GM13976 (cell line): Measurements from ENCODE around the gene PDLIM4.

Experiments used
- DNase-seq: peaks from one replicate; pipeline ENCODE4 v3.0.0; 2012; ENCODE audit warnings: low spot score
- in situ Hi-C: fragments of 300-500 bp; cut with MboI; formaldehyde crosslinking; loops from one replicate; pipeline ENCODE4 v1.12.0; 2022; ENCODE audit warnings: low sequenced_read_pairs, mixed read lengths, inconsistent platforms; ENCODE audit not compliant: unreplicated experiment
- TF ChIP-seq, protein P1 (sequence below): IDR thresholded peaks from 2 replicates; pipeline ENCODE4 v1.5.1; 2012; ENCODE audit warnings: borderline replicate concordance, mild to moderate bottlenecking; ENCODE audit not compliant: insufficient read depth; ENCODE audit errors: extremely low read depth, missing control alignments, control extremely low read depth

The PDLIM4 gene

DNA sequence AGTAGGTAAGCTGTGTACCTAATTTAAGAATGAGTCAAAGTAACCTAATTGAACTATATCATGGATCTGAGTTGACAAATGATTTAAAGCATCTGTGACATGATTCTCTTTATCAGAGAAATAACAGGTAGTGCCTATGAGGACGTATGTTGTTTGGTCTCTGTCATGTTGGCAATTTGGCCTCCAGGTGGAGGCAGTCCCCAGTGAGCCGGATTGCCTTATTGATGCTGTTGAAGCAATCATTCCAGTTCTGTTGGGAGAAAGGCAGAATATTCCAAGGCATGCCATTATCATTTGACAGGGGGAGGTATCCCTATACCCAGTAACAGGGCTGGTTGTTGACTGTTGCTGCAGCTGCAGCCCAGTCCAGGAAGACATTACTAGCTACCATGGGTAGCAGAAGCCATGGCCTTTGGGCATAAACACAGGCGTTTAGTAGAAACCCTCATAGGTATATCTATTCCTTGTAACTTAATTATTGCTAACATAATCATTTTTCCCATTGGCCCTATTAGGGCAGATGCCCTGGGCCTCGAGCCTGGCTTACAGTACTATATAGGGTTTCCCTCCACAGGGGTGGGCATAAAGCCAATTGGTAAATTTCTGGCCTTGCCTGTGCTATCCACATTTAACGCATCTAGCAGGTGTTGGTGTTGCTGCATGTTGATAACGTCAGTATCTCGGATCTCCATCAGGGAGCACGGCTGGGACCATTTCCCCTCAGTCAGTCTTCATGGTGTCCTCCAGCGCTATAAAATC is 24.5 kb downstream of the PDLIM4 start:
- no peak for DNase-seq
- TF ChIP-seq, protein P1, sequence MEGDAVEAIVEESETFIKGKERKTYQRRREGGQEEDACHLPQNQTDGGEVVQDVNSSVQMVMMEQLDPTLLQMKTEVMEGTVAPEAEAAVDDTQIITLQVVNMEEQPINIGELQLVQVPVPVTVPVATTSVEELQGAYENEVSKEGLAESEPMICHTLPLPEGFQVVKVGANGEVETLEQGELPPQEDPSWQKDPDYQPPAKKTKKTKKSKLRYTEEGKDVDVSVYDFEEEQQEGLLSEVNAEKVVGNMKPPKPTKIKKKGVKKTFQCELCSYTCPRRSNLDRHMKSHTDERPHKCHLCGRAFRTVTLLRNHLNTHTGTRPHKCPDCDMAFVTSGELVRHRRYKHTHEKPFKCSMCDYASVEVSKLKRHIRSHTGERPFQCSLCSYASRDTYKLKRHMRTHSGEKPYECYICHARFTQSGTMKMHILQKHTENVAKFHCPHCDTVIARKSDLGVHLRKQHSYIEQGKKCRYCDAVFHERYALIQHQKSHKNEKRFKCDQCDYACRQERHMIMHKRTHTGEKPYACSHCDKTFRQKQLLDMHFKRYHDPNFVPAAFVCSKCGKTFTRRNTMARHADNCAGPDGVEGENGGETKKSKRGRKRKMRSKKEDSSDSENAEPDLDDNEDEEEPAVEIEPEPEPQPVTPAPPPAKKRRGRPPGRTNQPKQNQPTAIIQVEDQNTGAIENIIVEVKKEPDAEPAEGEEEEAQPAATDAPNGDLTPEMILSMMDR = no peak

DNA sequence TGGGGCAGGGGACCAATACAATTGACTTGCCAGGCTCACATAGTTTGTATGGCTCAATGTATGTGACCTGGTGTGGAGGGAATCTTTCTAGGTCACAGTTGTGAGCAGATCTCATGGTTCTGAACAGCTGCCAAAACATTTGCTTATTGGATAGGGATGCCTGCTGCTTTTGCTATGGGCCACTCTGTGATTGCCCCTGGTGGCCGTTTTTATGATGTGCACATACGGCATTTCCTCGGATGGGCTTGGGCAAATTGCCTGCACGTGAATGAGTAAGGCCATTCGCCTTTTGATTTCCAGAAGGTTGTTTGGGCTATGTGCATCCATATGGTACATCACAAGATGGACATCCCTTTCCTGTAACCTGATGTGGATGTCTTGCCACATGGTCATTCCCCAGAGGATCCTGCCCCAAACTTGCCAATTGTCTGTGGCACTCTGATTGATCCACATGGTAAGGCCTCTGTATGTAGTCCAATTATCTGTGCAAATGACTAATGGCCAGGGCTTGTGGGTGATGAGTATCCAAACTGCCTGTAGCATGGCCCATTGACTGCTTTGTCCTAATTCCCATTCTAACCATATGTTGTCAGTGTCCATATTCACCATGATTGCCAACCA is 26.0 kb downstream of the PDLIM4 start:
- TF ChIP-seq, protein P1 = no peak
- in situ Hi-C loops = no loop called here
- no peak for DNase-seq

More for the DNA sequence above, 24.5 kb downstream of the PDLIM4 start:
- in situ Hi-C loops = no loop called here

DNA sequence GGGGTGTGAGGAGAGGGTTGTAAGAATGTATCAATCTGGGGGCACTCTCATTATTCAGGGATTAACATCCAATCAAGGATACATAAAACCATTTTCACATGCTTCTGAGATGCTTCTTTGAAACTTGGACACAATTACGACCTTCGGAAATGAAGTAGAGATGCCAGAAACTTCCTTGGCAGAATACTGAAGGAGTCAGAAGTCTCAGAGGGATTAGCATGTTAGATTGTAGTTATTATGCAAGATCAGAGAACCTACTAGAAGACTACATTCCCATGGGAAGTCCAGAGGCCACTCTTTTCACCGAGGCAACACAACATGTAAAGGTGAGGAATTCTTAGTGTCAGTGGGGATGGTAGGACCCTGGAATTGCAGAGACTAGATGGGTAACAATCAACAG is 31.6 kb downstream of the PDLIM4 start:
- DNase-seq = no peak
- TF ChIP-seq, protein P1 = no peak

DNA sequence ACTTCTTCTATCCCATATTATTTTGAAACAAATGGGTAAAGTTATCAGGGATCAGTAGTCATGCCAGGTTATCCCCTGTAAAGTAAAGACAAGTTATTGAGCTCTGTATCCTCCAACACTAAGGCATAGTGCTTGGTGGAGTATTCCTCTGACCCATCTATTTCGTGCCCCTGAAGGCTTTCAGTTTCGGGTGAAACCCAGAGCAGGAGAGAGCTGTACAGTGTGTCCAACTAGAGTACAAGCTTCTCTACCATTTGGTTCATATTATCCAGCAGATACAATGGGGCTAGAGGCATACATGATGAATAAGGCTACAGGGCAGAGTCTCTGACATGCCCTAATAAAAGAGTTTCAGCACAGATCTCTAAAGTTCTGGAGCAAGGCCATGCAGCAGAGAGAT is 33.5 kb downstream of the PDLIM4 start:
- in situ Hi-C loops = no loop called here
- TF ChIP-seq, protein P1 = no peak
- DNase-seq = no peak

More for the DNA sequence above, 31.6 kb downstream of the PDLIM4 start:
- in situ Hi-C loops = no loop called here

DNA sequence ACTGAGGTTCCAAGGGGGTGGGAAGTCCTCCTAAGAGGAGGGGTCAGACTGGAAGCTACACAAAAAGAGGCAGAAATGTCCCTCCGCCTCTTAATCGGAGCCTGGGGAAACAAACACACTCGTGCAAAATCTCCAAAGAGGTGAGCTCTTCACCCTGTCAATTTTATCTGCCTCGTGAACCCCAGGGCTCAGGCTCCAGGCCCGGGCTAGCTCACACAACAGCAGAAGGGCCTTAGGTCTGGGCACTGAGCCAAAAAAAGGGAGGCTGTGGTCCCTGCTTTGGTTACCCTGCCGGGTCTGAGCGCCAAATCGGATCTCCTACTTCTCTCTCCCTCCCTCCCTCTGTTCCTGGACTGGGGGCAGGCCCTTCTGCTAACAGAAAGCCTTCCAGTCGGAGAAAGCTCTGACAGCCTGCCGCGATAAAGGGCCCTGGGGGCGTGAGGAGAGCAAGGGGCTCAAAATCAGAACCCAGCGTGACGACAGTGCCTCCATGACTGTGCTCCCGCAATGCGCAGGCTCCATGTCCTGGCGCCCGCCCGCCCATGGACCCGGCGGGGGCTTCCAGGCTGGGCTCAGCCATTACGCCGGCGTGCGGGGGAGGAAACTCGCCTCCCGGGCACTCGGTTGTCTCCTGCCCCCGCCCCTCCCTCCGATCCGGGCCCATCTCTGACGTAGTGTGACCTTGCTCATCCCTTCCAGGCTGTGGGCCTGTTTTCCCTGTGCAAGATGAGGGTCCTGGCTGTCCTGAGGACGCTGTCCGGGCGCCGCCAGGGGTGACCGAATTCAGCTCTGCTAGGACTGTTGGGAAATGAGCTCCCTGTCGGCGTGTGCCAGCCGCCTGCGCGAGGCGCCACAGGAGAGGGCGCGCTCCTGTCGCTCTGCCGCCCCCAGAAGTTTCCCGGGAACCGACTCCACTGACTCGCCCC is 35.8 kb downstream of the PDLIM4 start:
- TF ChIP-seq, protein P1 = no peak
- in situ Hi-C loops = no loop called here
- peak; percentile 83 for DNase-seq

DNA sequence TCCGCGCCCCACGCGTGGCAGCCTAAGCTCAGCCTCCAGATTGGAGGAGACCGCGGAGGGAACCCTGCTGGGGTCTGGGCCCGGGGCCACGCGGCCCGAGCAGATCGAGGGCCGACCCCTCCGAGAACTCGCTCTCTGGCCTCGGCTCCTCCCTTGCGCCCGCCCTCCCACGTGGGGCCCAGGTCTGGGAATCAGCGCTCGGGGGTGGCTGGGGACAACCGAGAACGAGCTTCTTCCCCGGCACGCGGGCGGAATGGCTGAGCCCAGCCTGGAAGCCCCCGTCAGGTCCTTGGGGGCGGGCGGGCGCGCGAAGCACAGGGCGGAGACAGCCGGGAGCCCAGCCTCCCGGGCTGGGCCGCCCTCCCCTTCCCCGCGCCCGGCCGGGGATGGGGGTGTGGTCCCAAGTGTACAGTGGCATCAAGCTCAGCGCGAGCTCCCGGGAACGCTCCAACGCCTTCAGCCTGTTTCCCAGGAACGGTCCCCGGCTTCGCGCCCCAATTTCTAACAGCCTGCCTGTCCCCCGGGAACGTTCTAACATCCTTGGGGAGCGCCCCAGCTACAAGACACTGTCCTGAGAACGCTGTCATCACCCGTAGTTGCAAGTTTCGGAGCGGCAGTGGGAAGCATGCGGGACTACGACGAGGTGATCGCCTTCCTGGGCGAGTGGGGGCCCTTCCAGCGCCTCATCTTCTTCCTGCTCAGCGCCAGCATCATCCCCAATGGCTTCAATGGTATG is 36.7 kb downstream of the PDLIM4 start, which contains the start of gene SLC22A4:
Gene SLC22A4, plus strand, starts transcription at position 403 of the 736 bp plus-strand sequence. Its CDS starts 223 bp downstream, at position 626.
- in situ Hi-C loops = no loop called here
- DNase-seq = peak; percentile 91
- TF ChIP-seq, protein P1 = no peak
